Spleen (tissue), 11 donors: ENCODE results near the gene BAG1. TPM values are rescaled to one million over a fixed set of nuclear protein-coding genes. Genes with fewer than 3 reads are reported as not detected.

Experiments used
- DNase-seq: peaks from one replicate; pipeline ENCODE4 v3.0.0-alpha.2; 2020
- H3K27ac ChIP-seq, 8 donors: fragments of 200-600 bp; sonication (generic) in 7 of 8; 1 replicate in 4 of 8; 2 replicates in 4 of 8; pipeline versions ENCODE4 v1.5.0 to v1.8.0; 2016 to 2021; ENCODE audit warnings: inconsistent platforms in 4 of 8, mild to moderate bottlenecking in 4 of 8, moderate library complexity in 1 of 8
- H3K27me3 ChIP-seq, 7 donors: fragments of 200-600 bp; sonication (generic) in 6 of 7; replicated peaks in 1 of 7; 1 replicate in 4 of 7; 2 replicates in 3 of 7; pipeline versions ENCODE4 v1.5.0 to v1.8.0; 2016 to 2021; ENCODE audit warnings: inconsistent platforms in 3 of 7, mild to moderate bottlenecking in 1 of 7
- H3K36me3 ChIP-seq, 6 donors: fragments of 200-600 bp; sonication (generic) in 5 of 6; 1 replicate in 4 of 6; 2 replicates in 2 of 6; pipeline versions ENCODE4 v1.5.0 to v1.8.0; 2016 to 2021; ENCODE audit warnings: inconsistent platforms in 2 of 6
- H3K4me1 ChIP-seq, 6 donors: fragments of 200-600 bp; sonication (generic) in 5 of 6; 1 replicate in 3 of 6; 2 replicates in 3 of 6; pipeline versions ENCODE4 v1.5.0 to v1.8.0; 2016 to 2021; ENCODE audit warnings: inconsistent platforms in 3 of 6
- H3K4me3 ChIP-seq, 8 donors: fragments of 200-600 bp; sonication (generic) in 7 of 8; 1 replicate in 4 of 8; 2 replicates in 4 of 8; pipeline versions ENCODE4 v1.5.0 to v1.8.0; 2016 to 2021; ENCODE audit warnings: inconsistent platforms in 4 of 8, mild to moderate bottlenecking in 4 of 8, moderate library complexity in 2 of 8
- H3K9me3 ChIP-seq, 8 donors: fragments of 200-600 bp; sonication (generic) in 7 of 8; 1 replicate in 4 of 8; 2 replicates in 4 of 8; pipeline versions ENCODE4 v1.5.0 to v1.8.0; 2016 to 2021; ENCODE audit warnings: inconsistent platforms in 4 of 8
- POLR2A ChIP-seq, 3 donors: fragments of 450-650 bp; IDR thresholded peaks; one replicate each; pipeline ENCODE4 v1.5.1; 2017; ENCODE audit warnings: antibody characterized with exemption in 3 of 3, mild to moderate bottlenecking in 1 of 3
- POLR2AphosphoS5 ChIP-seq, 3 donors: sonication (generic); formaldehyde crosslinking; IDR thresholded peaks; one replicate each; pipeline ENCODE4 v1.5.1; 2017; ENCODE audit warnings: antibody characterized with exemption in 3 of 3
- WGBS, 5 donors: extraction: QIAGEN DNeasy Blood & Tissue Kit in 3 of 5; methylation state at CpG; one replicate each; pipeline versions ENCODE4 v1.1.5 to v1.1.7; 2013 to 2018; 5-methylcytosine and 5-hydroxymethylcytosine counted together
- intact Hi-C: fragments of 100-400 bp; cut with DNase I; formaldehyde crosslinking; loops from one replicate; pipeline ENCODE4 v1.15.0; 2023; ENCODE audit warnings: low total_unique reads
- polyA plus RNA-seq, 3 donors: library from polyadenylated mRNA; stranded (reverse); fragments of 200-250 nt; gene quantifications; one replicate each; pipeline ENCODE4 v1.2.1, GENCODE V29; 2013
- total RNA-seq, 7 donors: library from RNA; depleted of rRNA in 3 of 7; stranded (reverse); fragments of >200 nt in 3 of 7; fragmentation: NEBNext Ultra II Directional in 4 of 7; extraction: Animal tissue kit (Norgen Biotek cat#: 25700) in 4 of 7; gene quantifications; one replicate each; pipeline versions ENCODE4 v1.1.0 to v1.2.1, GENCODE V29; 2016 to 2021
- TF ChIP-seq, protein P1 (sequence below), 11 experiments: fragments of 200-600 bp in 7 of 11; fragments of 450-650 bp in 4 of 11; sonication (generic) in 4 of 11; IDR thresholded peaks in 8 of 11; conservative IDR thresholded peaks in 3 of 11; 1 replicate in 7 of 11; 2 replicates in 4 of 11; pipeline versions ENCODE4 v1.4.0 to v1.8.0; 2016 to 2021; ENCODE audit warnings: antibody characterized with exemption in 11 of 11, inconsistent platforms in 4 of 11, mild to moderate bottlenecking in 1 of 11
- donor health status: healthy with polysubstance abuse.
- donor health status: DM: no; HTN: no; CAD: no; lungs with moderate emphysema.
- donor health status: DM: no; HTN: no; CAD: no.
- donor health status: Bipolar disorder and iron deficiency.
- donor health status: healthy.
- donor health status: DM: no; HTN: no; CAD: no.
- donor health status: DM: yes; HTN: yes; CAD: no.

BAG1 gene
- total and polyA plus RNA-seq, 10 donors: 49.9 to 102 (median 70.9) TPM

DNA sequence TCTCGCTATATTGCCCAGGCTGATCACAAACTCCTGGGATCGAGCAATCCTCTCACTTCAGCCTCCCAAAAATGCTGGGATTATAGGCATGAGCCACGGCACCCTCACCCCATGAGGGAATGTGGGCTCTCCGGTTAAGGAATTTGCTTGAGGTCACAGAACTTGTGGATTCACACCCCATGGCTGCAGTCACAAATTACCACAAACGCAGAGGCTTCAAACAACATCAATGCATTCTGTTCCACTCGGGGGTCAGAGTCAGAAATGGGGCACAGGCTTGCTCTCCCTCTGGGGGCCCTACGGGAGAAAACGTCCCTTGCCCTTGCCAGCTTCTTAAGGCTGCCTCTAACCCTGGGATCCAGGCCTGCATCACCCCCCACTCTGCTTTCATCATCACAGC is 36.8 kb downstream of the BAG1 start:
- no peaks in the 10 kb centered on the region for H3K36me3 ChIP-seq
- H3K27ac ChIP-seq: peak overlapping the region in 5 of 8 donors; percentile 80 to 87 (median 81)
- H3K4me3 ChIP-seq: peak overlapping the region in 1 of 8 donors; percentile 24
- WGBS, 5 donors: 70 to 94% (median 87%) methylated on average over 7 to 8 of the region's 8 CpGs
- intact Hi-C loops: loop anchor here (10.0 kb wide), 1 partner anchor 53 kb away; no protein-coding TSS in a partner anchor
- no peaks in the 10 kb centered on the region for H3K9me3 ChIP-seq
- no peak for DNase-seq
- TF ChIP-seq POLR2A (IDR thresholded peaks at IDR 0.05) (no peak), POLR2AphosphoS5 (IDR thresholded peaks at IDR 0.05) (no peak)
- peaks cover 7 to 31% (median 21%) of the 10 kb centered on the region in 6 donors for H3K4me1 ChIP-seq
- H3K27me3 ChIP-seq: no peaks in the 10 kb centered on the region

DNA sequence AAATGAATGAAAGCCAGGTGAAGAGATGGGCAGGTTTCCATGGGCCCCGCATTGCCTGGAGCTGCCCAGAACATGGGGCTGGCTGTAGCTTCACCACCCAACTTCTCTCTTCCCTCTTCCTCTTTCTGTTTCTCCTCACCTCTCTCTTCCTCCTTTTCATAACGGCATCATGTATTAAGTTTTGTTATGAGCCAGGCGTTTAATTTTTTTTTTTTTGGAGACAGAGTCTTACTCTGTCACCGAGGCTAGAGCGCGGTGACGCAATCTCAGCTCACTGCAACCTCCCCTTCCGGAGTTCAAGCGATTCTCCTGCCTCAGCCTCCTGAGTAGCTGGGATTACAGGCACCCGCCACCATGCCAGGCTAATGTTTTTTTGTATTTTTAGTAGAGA is 37.5 kb downstream of the BAG1 start:
- Histone ChIP-seq H3K9me3 (no peaks in the 10 kb centered on the region), H3K4me1 (peaks cover 7 to 34% (median 25%) of the 10 kb centered on the region in 6 donors), H3K36me3 (no peaks in the 10 kb centered on the region), H3K27me3 (no peaks in the 10 kb centered on the region), H3K4me3 (peak overlapping the region in 1 of 8 donors; percentile 31), H3K27ac (peak overlapping the region; percentile 16 to 87 (median 80))
- peak; percentile 88 for DNase-seq
- 35 to 55% (median 43%) methylated on average over 10 of the region's 10 CpGs for WGBS, 5 donors
- intact Hi-C loops: loop anchor here (10.0 kb wide), 1 partner anchor 52 kb away; no protein-coding TSS in a partner anchor
- peak in 1 of 3 donors; percentile 21 for TF ChIP-seq POLR2AphosphoS5 (IDR thresholded peaks at IDR 0.05)
- TF ChIP-seq, protein P1, sequence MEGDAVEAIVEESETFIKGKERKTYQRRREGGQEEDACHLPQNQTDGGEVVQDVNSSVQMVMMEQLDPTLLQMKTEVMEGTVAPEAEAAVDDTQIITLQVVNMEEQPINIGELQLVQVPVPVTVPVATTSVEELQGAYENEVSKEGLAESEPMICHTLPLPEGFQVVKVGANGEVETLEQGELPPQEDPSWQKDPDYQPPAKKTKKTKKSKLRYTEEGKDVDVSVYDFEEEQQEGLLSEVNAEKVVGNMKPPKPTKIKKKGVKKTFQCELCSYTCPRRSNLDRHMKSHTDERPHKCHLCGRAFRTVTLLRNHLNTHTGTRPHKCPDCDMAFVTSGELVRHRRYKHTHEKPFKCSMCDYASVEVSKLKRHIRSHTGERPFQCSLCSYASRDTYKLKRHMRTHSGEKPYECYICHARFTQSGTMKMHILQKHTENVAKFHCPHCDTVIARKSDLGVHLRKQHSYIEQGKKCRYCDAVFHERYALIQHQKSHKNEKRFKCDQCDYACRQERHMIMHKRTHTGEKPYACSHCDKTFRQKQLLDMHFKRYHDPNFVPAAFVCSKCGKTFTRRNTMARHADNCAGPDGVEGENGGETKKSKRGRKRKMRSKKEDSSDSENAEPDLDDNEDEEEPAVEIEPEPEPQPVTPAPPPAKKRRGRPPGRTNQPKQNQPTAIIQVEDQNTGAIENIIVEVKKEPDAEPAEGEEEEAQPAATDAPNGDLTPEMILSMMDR (IDR thresholded peaks at IDR 0.05 in 8 of 11, conservative IDR thresholded peaks at IDR 0.05 in 3 of 11): no peak

DNA sequence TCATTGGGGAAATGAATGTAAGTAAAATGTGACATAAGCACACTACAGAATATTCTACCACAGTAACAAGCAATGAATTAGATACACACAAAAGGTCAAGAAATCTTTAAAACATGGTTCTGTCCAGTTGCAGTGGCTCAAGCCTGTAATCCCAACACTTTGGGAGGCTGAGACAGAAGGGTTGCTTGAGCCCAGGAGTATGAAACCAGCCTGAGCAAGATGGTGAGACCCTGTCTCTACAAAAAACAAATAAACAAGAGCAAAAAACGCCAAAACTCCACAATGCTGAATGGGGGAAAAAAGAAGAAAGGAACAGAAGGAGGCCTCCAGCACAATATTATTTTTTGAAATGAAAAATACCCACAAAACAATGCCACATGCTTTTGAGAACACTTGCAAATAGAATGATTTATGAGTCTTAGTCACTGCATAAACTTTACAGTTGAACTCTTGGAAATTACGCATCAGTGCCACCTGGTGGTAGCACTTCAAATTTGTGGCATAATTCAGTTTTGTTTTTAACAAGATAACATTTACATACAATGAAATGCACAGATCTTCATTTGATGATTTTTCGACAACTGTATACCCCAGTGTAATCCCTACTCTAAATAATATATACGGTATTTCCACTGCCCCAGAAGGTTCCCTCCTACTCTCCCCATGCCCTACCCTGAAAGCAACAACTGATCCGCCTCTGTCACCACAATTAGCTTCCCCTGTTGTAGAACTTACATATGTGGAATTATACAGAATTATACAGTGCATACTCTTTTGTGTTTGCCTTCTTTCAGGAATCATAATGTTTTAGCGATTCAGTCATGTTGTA is 39.0 kb downstream of the BAG1 start:
- Histone ChIP-seq H3K9me3 (no peaks in the 10 kb centered on the region), H3K4me3 (no peak overlapping the region), H3K27ac (peak overlapping the region in 6 of 8 donors; percentile 2 to 87 (median 80)), H3K27me3 (no peaks in the 10 kb centered on the region), H3K4me1 (peaks cover 16 to 49% (median 39%) of the 10 kb centered on the region in 6 donors), H3K36me3 (no peaks in the 10 kb centered on the region)
- DNase-seq: no peak
- 15 to 29% (median 20%) methylated on average over 6 of the region's 6 CpGs for WGBS, 5 donors
- intact Hi-C loops: loop anchor here (2.0 to 10.0 kb wide), 2 partner anchors 51 to 143 kb away; no protein-coding TSS in a partner anchor
- TF ChIP-seq, protein P1 (IDR thresholded peaks at IDR 0.05 in 8 of 11, conservative IDR thresholded peaks at IDR 0.05 in 3 of 11): peak; percentile 49 to 89 (median 81)
- TF ChIP-seq POLR2A (IDR thresholded peaks at IDR 0.05) (no peak), POLR2AphosphoS5 (IDR thresholded peaks at IDR 0.05) (no peak)

DNA sequence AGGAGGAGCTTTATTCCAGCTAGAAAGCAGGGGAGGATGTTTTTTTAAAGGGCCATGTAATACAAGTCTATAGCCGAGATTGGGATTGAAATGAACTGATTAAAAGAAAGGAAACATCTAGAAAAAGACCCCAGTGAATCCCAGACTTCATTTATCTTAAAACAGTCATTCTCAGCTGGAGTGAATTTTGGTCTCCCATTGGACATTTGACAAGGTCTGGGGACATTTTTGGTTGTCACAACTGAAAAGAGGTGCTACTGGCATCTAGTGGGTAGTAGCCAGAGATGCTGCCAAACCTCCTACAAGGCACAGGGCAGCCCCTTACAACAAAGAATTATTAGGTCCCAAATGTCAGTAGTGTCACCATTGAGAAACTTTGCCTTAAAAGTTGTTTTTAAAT is 40.8 kb downstream of the BAG1 start:
- no peak for DNase-seq
- intact Hi-C loops: loop anchor here (2.0 to 10.0 kb wide), 2 partner anchors 49 to 141 kb away; no protein-coding TSS in a partner anchor
- Histone ChIP-seq H3K9me3 (no peaks in the 10 kb centered on the region), H3K27ac (no peak overlapping the region), H3K4me1 (peaks cover 16 to 50% (median 40%) of the 10 kb centered on the region in 6 donors), H3K36me3 (no peaks in the 10 kb centered on the region), H3K4me3 (no peak overlapping the region), H3K27me3 (no peaks in the 10 kb centered on the region)
- TF ChIP-seq POLR2A (IDR thresholded peaks at IDR 0.05): no peak
- TF ChIP-seq, protein P1 (IDR thresholded peaks at IDR 0.05 in 8 of 11, conservative IDR thresholded peaks at IDR 0.05 in 3 of 11): no peak
- WGBS, 5 donors: 69 to 93% (median 74%) methylated on average over 1 of the region's 1 CpG
